SIG-M5 treated with dmso at 0.1 percent for 504 hours (cell line): ENCODE data around the gene CNTLN.

ENCODE experiments used
- DNase-seq: peaks from one replicate; lab custom pipeline; 2025; ENCODE audit not compliant: unreplicated experiment; lab: John Stamatoyannopoulos, UW

CNTLN gene, protein sequence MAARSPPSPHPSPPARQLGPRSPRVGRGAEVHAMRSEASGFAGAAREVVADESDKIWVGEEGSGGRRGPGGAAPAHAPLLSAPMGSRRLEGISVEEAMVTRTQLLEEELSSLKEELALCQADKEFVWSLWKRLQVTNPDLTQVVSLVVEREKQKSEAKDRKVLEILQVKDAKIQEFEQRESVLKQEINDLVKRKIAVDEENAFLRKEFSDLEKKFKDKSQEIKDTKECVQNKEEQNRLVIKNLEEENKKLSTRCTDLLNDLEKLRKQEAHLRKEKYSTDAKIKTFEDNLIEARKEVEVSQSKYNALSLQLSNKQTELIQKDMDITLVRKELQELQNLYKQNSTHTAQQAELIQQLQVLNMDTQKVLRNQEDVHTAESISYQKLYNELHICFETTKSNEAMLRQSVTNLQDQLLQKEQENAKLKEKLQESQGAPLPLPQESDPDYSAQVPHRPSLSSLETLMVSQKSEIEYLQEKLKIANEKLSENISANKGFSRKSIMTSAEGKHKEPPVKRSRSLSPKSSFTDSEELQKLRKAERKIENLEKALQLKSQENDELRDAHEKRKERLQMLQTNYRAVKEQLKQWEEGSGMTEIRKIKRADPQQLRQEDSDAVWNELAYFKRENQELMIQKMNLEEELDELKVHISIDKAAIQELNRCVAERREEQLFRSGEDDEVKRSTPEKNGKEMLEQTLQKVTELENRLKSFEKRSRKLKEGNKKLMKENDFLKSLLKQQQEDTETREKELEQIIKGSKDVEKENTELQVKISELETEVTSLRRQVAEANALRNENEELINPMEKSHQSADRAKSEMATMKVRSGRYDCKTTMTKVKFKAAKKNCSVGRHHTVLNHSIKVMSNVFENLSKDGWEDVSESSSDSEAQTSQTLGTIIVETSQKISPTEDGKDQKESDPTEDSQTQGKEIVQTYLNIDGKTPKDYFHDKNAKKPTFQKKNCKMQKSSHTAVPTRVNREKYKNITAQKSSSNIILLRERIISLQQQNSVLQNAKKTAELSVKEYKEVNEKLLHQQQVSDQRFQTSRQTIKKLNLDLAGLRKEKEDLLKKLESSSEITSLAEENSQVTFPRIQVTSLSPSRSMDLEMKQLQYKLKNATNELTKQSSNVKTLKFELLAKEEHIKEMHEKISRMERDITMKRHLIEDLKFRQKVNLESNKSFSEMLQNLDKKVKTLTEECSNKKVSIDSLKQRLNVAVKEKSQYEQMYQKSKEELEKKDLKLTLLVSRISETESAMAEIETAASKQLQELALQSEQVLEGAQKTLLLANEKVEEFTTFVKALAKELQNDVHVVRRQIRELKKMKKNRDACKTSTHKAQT (N-terminal part only)

GRCh38 chr9:17134396-17135294 lies at the start of gene CNTLN:
CNTLN (plus strand) TSS chr9:17135040; CDS start chr9:17135066, 26 bp downstream.
- DNase-seq, result peak; percentile 54

GRCh38 chr9:17088566-17088965 lies 46.3 kb upstream of the CNTLN start:
- DNase-seq, result no peak

DNA sequence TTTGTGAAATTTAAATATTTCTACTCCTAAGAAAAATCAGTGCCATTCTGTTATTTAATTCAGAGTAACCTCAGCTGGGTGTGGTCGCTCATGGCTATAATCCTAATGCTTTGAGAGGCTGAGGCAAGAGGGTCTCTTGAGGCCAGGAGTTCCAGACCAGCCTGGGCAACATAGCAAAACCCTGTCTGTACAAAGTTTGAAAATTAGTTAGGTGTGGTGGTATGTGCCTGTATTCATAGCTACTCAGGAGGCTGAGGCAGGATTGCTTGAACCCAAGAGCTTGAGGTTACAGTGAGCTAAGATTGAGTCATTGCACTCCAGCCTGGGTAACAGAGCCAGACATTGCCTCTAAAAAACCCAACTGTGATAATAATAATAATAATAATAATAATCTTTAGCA lies 44.8 kb upstream of the CNTLN start:
- DNase-seq, result no peak

- DNase-seq, result peak; percentile 37
Measured at GRCh38 chr9:17116400-17116837, 18.4 kb upstream of the CNTLN start.

GRCh38 chr9:17117372-17117771 lies 17.5 kb upstream of the CNTLN start:
- DNase-seq, result no peak

- DNase-seq, result no peak
Measured at GRCh38 chr9:17120203-17120602, 14.6 kb upstream of the CNTLN start.

- DNase-seq, result no peak
Measured at GRCh38 chr9:17121264-17121663, 13.6 kb upstream of the CNTLN start.

GRCh38 chr9:17130291-17130690 lies 4.5 kb upstream of the CNTLN start:
- DNase-seq, result peak; percentile 62

- no peak for DNase-seq
Measured at GRCh38 chr9:17130725-17131124, 4.1 kb upstream of the CNTLN start.

GRCh38 chr9:17131494-17131893 lies 3.3 kb upstream of the CNTLN start:
- DNase-seq, result no peak

GRCh38 chr9:17135295-17136160 lies 688 bp downstream of the CNTLN start:
- peak; percentile 11 for DNase-seq

DNA sequence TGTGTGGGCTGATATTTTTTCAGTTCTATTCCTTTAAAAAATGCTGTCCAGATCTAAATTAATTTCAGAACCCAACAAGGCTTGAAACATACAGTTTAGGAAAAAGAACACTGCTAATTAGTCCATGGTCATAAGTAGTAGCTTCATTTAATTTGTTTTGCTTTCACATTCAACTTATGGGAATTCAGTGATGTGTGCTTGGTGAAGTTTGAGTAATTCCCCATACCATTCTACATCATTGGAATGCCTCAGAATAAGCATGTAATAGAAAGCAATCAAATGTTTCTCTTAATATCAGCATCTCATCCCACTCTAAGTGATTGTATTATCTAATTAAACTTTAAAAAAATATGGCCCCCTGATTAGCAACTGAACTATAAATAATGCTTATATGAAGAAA lies 2.7 kb downstream of the CNTLN start:
- DNase-seq, result no peak

GRCh38 chr9:17138503-17138902 lies 3.7 kb downstream of the CNTLN start:
- no peak for DNase-seq

DNA sequence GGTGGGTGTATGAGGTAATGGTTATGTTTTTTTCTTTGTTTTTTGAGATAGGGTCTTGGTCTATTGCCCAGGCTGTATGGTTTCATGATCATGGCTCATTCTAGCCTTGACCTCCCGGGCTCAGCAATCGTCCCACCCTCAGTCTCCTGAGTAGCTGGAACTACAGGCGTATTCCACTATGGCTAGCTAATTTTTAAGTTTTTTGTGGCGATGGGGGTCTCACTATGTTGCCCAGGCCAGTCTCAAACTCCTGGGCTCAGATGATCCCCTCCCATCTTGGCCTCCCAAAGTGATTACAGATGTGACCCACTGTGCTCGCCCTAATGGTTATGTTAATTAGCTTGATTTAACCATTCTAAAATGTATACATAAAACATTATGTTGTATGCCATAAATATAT lies 5.6 kb downstream of the CNTLN start:
- DNase-seq, result no peak

DNA sequence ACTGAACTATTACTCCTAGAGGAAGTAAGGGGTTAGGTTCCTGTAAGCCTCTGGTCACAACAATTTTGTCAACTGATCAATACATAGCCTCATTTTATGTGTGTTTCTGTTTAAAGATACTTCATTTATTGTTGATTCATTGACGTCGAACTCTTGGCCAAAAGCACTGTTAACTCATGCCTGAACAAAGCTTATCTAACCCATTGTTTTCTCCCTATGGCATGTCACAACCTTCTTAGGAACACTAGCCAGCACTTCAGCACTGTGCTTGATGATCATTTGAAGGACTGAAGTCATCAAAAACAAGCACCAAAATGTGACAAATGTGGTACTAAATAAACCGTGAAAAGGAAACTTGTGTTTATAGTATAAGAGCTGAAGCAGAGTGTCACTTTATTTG lies 13.5 kb downstream of the CNTLN start:
- no peak for DNase-seq

GRCh38 chr9:17159469-17159868 lies 24.6 kb downstream of the CNTLN start:
- DNase-seq, result no peak

DNA sequence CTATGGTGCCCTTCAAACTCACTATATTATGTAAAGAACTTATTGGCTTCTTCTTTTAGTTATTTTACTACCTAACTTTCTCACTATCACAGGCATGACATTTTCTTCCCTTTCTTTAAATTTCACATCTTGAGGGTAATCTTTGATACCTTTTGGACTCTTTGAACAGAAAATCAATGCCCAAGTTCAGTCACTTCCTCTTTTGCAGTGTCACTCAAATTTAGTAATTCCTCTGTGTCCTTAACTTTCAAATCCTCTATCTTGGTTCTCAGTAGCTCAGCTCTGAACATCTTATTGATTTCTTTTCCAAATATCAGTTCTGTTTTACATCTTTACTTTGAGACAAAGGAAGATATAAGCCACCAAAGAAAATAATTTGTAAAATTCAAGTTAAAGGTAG lies 25.5 kb downstream of the CNTLN start:
- peak; percentile 3 for DNase-seq

DNA sequence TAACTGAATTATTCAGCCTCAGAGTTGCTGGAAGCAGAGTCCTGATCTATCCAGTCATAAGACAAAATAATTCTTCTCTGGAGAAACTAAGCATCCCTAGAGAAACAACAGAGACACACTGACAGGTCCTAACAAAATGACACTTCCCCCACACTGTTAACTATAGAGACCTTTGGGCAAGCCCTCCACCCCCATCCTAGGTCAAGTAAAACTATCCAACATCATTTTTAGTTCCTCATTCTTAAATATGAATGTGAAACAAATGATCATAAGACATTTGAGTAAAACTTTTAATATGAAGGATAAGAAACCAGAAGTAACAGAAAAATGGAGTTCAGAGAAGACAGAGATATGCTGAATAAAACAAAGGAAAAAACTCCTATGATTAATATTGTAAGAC lies 30.9 kb downstream of the CNTLN start:
- DNase-seq, result no peak

- DNase-seq, result no peak
Measured at GRCh38 chr9:17166346-17166745, 31.5 kb downstream of the CNTLN start.
